GM12891 (cell line): Measurements from ENCODE around the gene CDK6.

Experiments
- POLR2A ChIP-seq: IDR thresholded peaks from 2 replicates; pipeline ENCODE4 v1.6.1; 2011; ENCODE audit warnings: low read depth, low read length, control low read depth
- POLR2AphosphoS5 ChIP-seq: IDR thresholded peaks from 2 replicates; pipeline ENCODE4 v1.6.1; 2011; ENCODE audit warnings: low read depth, low read length, control low read depth
- TAF1 ChIP-seq: IDR thresholded peaks from 2 replicates; pipeline ENCODE4 v1.6.1; 2011; ENCODE audit warnings: low read depth, low read length, control low read depth

GRCh38 chr7:92856436-92856835 is 20.1 kb upstream of the CDK6 start:
- no peak for TF ChIP-seq TAF1
- TF ChIP-seq POLR2A: no peak
- no peak for TF ChIP-seq POLR2AphosphoS5
